AG04450 (cell line): Measurements from ENCODE around the gene RHOBTB3. TPM values are rescaled to one million over a fixed set of nuclear protein-coding genes. Genes with fewer than 3 reads are reported as not detected.

ENCODE experiments used
- CTCF ChIA-PET: fragments of 300-600, 350-600 bp; formaldehyde crosslinking; extraction: SDS; loops from one replicate; lab custom pipeline; 2022; ENCODE audit warnings: antibody characterized with exemption, inconsistent platforms; lab: Charles Lee
- POLR2A ChIA-PET: fragments of 350-600 bp; formaldehyde crosslinking; extraction: SDS; loops from one replicate; lab custom pipeline; 2021; ENCODE audit warnings: antibody characterized with exemption, inconsistent platforms; lab: Yijun Ruan, JAX
- DNase-seq: peaks from one replicate; pipeline ENCODE4 v3.0.0-alpha.2; 2011; ENCODE audit warnings: low read depth, low spot score
- H3K27ac ChIP-seq: one replicate; pipeline ENCODE4 v1.5.1; 2012; ENCODE audit warnings: low read depth, low read length, control low read depth
- H3K27me3 ChIP-seq: one replicate; pipeline ENCODE4 v1.6.0; 2012; ENCODE audit warnings: low read length; ENCODE audit not compliant: control insufficient read depth, insufficient read depth
- H3K4me3 ChIP-seq: 2 replicates; pipeline ENCODE4 v1.5.1; 2011; ENCODE audit warnings: mild to moderate bottlenecking, low read depth, low read length, control low read depth
- H3K9me3 ChIP-seq: 2 replicates; pipeline ENCODE4 v1.5.1; 2012; ENCODE audit warnings: low read length; ENCODE audit not compliant: control insufficient read depth, insufficient read depth
- CTCF ChIP-seq: IDR thresholded peaks from 2 replicates; pipeline ENCODE4 v1.5.1; 2011; ENCODE audit warnings: low read depth, low read length, control low read depth, inconsistent platforms
- polyA plus RNA-seq: library from polyadenylated mRNA; depleted of rRNA; stranded (reverse); fragments of >200 nt; gene quantifications from 2 replicates; pipeline ENCODE4 v1.2.3, GENCODE V29; 2011

The RHOBTB3 gene
- polyA plus RNA-seq, 1 experiment = 360 TPM

GRCh38 chr5:95798048-95798447 is 66.9 kb downstream of the RHOBTB3 start:
- no peak overlapping the region for H3K4me3 ChIP-seq
- H3K27me3 ChIP-seq = no peaks in the 10 kb centered on the region
- POLR2A ChIA-PET = no interaction called here
- H3K27ac ChIP-seq = no peak overlapping the region
- no peak for TF ChIP-seq CTCF
- no peak for DNase-seq
- CTCF ChIA-PET = interaction anchor here (1.0 to 1.5 kb wide), 2 partner anchors 17 to 49 kb away, joined by 3 to 4 read pairs; no protein-coding TSS in a partner anchor
- H3K9me3 ChIP-seq = no peaks in the 10 kb centered on the region

GRCh38 chr5:95798545-95798944 is 67.4 kb downstream of the RHOBTB3 start:
- POLR2A ChIA-PET = no interaction called here
- no peak for TF ChIP-seq CTCF
- CTCF ChIA-PET = interaction anchor here (1.0 kb wide), 1 partner anchor 17 kb away, joined by 3 read pairs; no protein-coding TSS in a partner anchor

GRCh38 chr5:95799191-95799835 is 68.2 kb downstream of the RHOBTB3 start:
- ChIA-PET POLR2A (no interaction called here), CTCF (interaction anchor here (1.0 kb wide), 1 partner anchor 18 kb away, joined by 3 read pairs; no protein-coding TSS in a partner anchor)
- Histone ChIP-seq H3K27me3 (no peaks in the 10 kb centered on the region), H3K9me3 (no peaks in the 10 kb centered on the region), H3K27ac (no peak overlapping the region), H3K4me3 (no peak overlapping the region)
- TF ChIP-seq CTCF = no peak
- no peak for DNase-seq

More at GRCh38 chr5:95798545-95798944, 67.4 kb downstream of the RHOBTB3 start:
- no peaks in the 10 kb centered on the region for H3K9me3 ChIP-seq
- no peak for DNase-seq
- H3K4me3 ChIP-seq = no peak overlapping the region
- no peak overlapping the region for H3K27ac ChIP-seq
- H3K27me3 ChIP-seq = no peaks in the 10 kb centered on the region

GRCh38 chr5:95800553-95800952 is 69.4 kb downstream of the RHOBTB3 start:
- no peak overlapping the region for H3K27ac ChIP-seq
- no peak overlapping the region for H3K4me3 ChIP-seq
- ChIA-PET POLR2A (no interaction called here), CTCF (no interaction called here)
- no peaks in the 10 kb centered on the region for H3K27me3 ChIP-seq
- H3K9me3 ChIP-seq = no peaks in the 10 kb centered on the region
- DNase-seq = no peak
- TF ChIP-seq CTCF = no peak

GRCh38 chr5:95801532-95801931 is 70.4 kb downstream of the RHOBTB3 start:
- ChIA-PET POLR2A (no interaction called here), CTCF (interaction anchor here (1.0 kb wide), 1 partner anchor 138 kb away, joined by 4 read pairs; no protein-coding TSS in a partner anchor)
- no peak for TF ChIP-seq CTCF

More at GRCh38 chr5:95801532-95801931, 70.4 kb downstream of the RHOBTB3 start:
- H3K9me3 ChIP-seq = no peaks in the 10 kb centered on the region
- no peaks in the 10 kb centered on the region for H3K27me3 ChIP-seq
- no peak overlapping the region for H3K27ac ChIP-seq
- DNase-seq = no peak
- H3K4me3 ChIP-seq = no peak overlapping the region
